GM12873 (cell line): ENCODE measurements around the gene PPP6C.

Source experiments
- CTCF ChIP-seq: IDR thresholded peaks from 2 replicates; pipeline ENCODE4 v1.5.1; 2012; ENCODE audit warnings: low read depth, mild to moderate bottlenecking, moderate library complexity, low read length, control low read depth; ENCODE audit not compliant: insufficient read depth; ENCODE audit errors: missing control alignments

Gene PPP6C

GRCh38 chr9:125147401-125147951, 42.1 kb downstream of the PPP6C start:
- TF ChIP-seq CTCF, result no peak

DNA sequence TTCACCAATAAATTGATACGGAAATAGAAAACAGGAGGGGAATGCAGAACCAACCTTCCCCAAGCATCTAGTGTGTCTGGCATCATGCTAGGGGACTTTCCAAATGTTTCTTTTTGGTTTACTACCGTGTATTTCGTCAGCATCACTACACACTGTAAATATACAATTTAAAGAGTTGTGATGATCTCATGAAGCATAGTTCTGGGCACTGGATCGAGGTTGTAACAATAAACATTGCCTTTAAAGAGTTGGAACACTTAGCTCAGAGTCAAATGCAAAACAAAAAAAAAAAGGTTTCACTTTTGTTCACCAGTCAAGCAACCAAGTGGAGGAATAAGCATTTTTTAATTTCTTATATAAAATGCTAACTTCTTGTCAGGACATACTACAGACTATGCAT, 43.4 kb downstream of the PPP6C start:
- TF ChIP-seq CTCF, result no peak

DNA sequence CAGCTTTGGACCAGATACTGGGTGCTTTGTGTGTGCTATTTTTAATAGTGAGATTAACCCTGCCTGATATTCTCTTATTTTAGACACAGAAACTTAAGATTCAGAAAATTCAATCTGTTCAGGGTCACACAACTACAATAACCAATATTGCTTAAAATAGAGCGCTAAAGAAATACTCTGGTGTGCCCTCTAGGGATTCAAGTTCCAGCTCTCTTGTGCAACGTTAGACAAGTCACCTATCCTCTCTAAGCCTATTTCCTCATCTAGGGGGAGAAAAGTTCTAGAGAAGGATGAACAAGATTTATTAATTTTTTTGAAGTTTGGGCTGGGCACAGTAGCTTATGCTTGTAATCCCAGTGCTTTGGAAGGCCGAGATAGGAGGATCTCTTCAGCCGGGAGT, 44.2 kb downstream of the PPP6C start:
- TF ChIP-seq CTCF, result no peak

GRCh38 chr9:125143377-125144090, 46.1 kb downstream of the PPP6C start, which contains the start of gene SCAI:
SCAI (minus strand) TSS chr9:125143528; CDS start chr9:125143437, 91 bp downstream.
- peak; percentile 98 for TF ChIP-seq CTCF

DNA sequence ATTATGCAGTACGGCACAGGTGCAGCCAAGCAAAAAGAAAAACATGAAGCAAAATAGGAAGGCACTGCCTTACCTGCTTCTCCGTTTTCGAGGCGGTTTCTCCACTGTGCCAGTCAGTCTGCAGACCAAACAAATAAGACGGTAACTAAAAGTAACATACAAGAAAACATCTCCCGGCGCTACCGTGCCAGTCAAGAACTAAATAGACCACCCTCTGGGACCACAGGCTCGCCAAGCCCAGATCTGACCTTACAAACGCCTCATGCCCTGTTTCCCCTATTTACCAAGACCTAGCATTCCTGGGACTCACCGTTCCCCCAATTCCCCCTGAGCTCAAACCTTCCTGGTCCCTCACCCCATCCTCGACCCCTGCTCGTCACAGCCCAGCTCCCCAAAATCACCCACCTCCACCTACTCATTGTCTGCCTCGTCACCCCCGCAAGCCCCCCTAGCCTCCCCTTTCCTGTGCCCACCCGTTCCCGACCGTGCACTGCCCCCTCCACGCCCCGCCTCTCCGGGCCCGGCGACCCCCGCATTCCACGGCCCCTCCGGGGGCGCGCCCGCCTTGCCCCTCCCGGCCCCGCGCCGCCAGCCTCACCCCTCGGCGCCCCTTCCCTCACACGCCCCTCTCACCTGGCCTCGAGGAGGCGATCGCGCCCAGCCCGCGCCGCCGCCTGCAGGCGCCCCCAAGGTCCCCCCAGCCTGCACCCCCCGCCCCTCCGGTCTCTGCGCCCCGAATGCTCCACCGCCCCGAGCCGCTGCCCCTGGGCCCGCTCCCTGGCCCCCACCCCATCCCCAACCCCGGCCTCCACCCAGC, 46.8 kb downstream of the PPP6C start:
- no peak for TF ChIP-seq CTCF

GRCh38 chr9:125141751-125142150, 47.9 kb downstream of the PPP6C start:
- TF ChIP-seq CTCF, result no peak

- TF ChIP-seq CTCF, result no peak
Observed at GRCh38 chr9:125141251-125141650, 48.4 kb downstream of the PPP6C start.
